Measurements from ENCODE around the gene PLCXD3.

PLCXD3 gene

GRCh38 chr5:41537581-41537980 is 27.2 kb upstream of the PLCXD3 start:
- H3K4me3 ChIP-seq (ENCODE audit: low read depth, low read length), result no peak overlapping the region
- DNase-seq (ENCODE audit: low read depth), result no peak
- TF ChIP-seq, protein P1, sequence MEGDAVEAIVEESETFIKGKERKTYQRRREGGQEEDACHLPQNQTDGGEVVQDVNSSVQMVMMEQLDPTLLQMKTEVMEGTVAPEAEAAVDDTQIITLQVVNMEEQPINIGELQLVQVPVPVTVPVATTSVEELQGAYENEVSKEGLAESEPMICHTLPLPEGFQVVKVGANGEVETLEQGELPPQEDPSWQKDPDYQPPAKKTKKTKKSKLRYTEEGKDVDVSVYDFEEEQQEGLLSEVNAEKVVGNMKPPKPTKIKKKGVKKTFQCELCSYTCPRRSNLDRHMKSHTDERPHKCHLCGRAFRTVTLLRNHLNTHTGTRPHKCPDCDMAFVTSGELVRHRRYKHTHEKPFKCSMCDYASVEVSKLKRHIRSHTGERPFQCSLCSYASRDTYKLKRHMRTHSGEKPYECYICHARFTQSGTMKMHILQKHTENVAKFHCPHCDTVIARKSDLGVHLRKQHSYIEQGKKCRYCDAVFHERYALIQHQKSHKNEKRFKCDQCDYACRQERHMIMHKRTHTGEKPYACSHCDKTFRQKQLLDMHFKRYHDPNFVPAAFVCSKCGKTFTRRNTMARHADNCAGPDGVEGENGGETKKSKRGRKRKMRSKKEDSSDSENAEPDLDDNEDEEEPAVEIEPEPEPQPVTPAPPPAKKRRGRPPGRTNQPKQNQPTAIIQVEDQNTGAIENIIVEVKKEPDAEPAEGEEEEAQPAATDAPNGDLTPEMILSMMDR (IDR thresholded peaks at IDR 0.05; ENCODE audit: low read depth, low read length, missing control alignments), result no peak

DNA sequence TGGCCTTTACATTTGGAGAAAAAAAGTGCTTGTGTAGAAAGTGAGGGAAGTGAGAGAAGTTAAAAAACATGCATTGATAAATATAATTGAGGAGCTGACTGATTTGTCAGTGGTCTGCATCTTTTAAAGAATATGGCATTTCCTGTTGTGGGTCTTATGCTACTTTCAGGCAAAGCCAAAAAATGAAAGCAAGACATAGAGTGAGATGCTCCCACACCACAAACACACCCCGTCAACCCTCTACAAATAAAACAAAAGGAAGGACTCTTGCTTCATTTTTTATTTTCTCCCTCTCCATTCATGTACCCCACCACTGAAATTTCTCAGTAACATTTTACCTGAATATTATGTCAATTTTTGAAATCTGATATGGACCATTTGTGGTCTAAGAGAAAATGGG is 22.1 kb upstream of the PLCXD3 start:
- DNase-seq (ENCODE audit: low read depth), result no peak
- TF ChIP-seq, protein P1 (IDR thresholded peaks at IDR 0.05; ENCODE audit: low read depth, low read length, missing control alignments), result no peak
- no peak overlapping the region for H3K4me3 ChIP-seq (ENCODE audit: low read depth, low read length)

- TF ChIP-seq, protein P1 (IDR thresholded peaks at IDR 0.05; ENCODE audit: low read depth, low read length, missing control alignments), result no peak
- DNase-seq (ENCODE audit: low read depth), result no peak
- no peak overlapping the region for H3K4me3 ChIP-seq (ENCODE audit: low read depth, low read length)
Measured at GRCh38 chr5:41527201-41527779, 16.9 kb upstream of the PLCXD3 start.

- DNase-seq (ENCODE audit: low read depth), result no peak
- TF ChIP-seq, protein P1 (IDR thresholded peaks at IDR 0.05; ENCODE audit: low read depth, low read length, missing control alignments), result no peak
- H3K4me3 ChIP-seq (ENCODE audit: low read depth, low read length), result no peak overlapping the region
Measured at GRCh38 chr5:41526699-41527098, 16.3 kb upstream of the PLCXD3 start.

DNA sequence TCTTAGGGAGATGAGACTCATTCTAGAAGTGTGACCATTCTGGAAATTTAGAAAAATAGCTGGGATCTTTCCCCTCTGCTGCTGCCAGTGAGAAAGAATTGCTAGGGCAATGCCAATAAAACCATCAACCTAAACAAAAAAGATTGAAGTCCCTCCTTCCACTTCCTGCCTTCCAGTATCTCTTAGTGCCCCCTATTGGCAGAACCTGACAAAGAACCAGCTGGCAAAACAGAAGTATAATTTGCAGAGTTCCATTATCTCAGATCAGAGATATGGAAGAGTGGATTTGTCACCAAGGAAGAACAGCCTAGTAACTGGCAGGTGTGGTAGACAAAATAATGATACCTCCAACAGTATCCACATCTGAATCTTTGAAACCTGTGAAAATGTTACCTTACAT is 13.8 kb upstream of the PLCXD3 start:
- H3K4me3 ChIP-seq (ENCODE audit: low read depth, low read length), result no peak overlapping the region
- TF ChIP-seq, protein P1 (IDR thresholded peaks at IDR 0.05; ENCODE audit: low read depth, low read length, missing control alignments), result peak; percentile 43
- DNase-seq (ENCODE audit: low read depth), result no peak

DNA sequence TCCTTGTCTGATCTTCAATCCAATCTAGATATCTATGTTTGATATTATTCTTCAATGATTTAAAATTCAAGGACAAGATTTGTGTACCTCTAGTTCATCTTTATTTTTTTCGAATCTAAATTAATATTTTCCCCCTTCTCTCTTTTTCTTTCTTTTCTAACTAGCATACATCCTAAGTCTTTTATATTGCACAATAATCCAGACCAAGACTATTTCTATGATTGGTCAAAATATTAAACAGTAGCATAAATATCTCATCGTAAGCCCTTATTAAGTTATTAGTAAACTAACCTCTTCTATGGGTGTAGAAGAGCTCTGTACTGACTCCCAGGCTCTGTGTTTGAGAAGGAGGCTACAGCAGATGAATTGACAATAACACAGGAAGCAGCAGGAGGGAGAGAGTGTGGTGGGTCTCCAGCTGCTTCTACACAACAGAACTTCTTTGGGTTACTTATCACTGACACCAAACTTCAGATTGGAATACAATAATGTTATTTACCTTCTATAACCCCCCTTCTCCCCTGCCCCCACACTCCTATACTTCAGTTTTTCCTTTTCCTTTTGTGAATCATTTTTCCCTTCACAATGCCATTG is 11.9 kb upstream of the PLCXD3 start:
- DNase-seq (ENCODE audit: low read depth), result no peak
- H3K4me3 ChIP-seq (ENCODE audit: low read depth, low read length), result no peak overlapping the region
- TF ChIP-seq, protein P1 (IDR thresholded peaks at IDR 0.05; ENCODE audit: low read depth, low read length, missing control alignments), result no peak

GRCh38 chr5:41519801-41520200 is 9.4 kb upstream of the PLCXD3 start:
- no peak overlapping the region for H3K4me3 ChIP-seq (ENCODE audit: low read depth, low read length)
- DNase-seq (ENCODE audit: low read depth), result no peak
- TF ChIP-seq, protein P1 (IDR thresholded peaks at IDR 0.05; ENCODE audit: low read depth, low read length, missing control alignments), result no peak

Measured in GM12864 (cell line).